ENCODE data around the gene ARFGAP1.

Gene ARFGAP1

GRCh38 chr20:63329331-63330083 is 56.9 kb downstream of the ARFGAP1 start:
- Histone ChIP-seq H3K4me3 (ENCODE audit: low read depth, low read length) (no peak overlapping the region), H3K36me3 (no peaks in the 10 kb centered on the region), H3K9me3 (no peaks in the 10 kb centered on the region; the same call in 1 of the 2 replicates), H3K27me3 (peaks cover 4% of the 10 kb centered on the region; the same call in 1 of the 2 replicates), H3K4me1 (no peaks in the 10 kb centered on the region)
- DNase-seq: no peak
- TF ChIP-seq CTCF (IDR thresholded peaks at IDR 0.05; ENCODE audit: low read depth, low read length): no peak

DNA sequence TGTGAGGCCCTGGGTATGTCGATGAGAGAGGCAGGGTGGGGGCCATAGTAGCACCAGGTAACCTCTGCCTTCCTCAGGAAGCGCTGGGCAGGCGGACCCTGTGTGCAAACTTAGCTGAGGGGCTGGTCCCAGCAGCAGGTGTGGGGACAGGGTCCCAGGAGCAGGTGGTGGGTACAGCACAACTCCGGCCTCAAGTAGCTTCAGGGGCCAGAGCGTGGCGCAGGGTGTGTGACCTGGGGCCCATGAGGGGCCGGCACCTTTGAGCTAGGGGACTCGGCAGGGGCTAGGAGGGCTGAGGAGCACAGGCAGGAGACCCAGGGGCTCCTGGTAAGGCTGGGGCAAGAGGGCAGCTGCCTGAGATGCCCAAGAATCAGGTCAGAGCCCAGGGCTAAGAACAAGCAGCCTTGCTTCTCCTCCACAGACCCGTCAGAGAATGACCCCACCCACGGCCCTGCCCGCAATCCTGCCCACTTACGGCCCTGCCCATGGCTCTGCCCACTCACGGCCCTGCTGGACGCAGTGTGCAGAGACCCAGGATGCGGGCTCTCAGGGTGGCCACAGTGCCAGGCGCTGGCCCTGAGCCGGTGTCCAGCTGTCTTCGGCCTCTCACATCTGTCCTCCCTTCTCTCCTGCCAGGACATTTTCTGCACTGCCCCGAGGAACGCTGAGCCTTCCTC is 57.6 kb downstream of the ARFGAP1 start:
- no peak for DNase-seq
- Histone ChIP-seq H3K36me3 (no peaks in the 10 kb centered on the region), H3K4me1 (no peaks in the 10 kb centered on the region), H3K4me3 (ENCODE audit: low read depth, low read length) (no peak overlapping the region), H3K27me3 (no peaks in the 10 kb centered on the region), H3K9me3 (no peaks in the 10 kb centered on the region; the same call in 1 of the 2 replicates)
- TF ChIP-seq CTCF (IDR thresholded peaks at IDR 0.05; ENCODE audit: low read depth, low read length): no peak

DNA sequence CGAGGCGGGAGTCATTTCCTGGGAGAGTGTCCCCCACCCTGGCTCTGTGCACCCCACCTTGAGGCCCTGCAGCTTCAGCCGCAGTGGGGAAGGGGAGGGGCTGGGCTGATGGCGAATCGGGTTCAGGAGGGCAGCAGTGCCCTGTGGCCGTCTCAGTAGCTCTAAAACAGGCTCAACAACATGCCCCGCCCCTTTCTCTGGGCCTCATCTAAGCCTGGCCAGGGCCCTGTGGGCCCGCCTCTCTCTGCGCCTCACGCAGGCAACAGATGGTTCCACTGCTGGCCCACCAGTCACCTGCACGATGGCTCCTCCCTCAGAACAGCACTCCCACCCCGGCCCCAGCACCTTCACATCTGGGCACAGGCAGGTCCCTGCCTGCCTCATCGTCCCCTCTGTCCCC is 58.3 kb downstream of the ARFGAP1 start:
- Histone ChIP-seq H3K4me1 (no peaks in the 10 kb centered on the region), H3K4me3 (ENCODE audit: low read depth, low read length) (no peak overlapping the region), H3K36me3 (no peaks in the 10 kb centered on the region), H3K9me3 (no peaks in the 10 kb centered on the region; the same call in 1 of the 2 replicates), H3K27me3 (0 out of 2 replicates have a peak, but pooled peaks cover 1% of the 10 kb centered on the region)
- no peak for DNase-seq
- no peak for TF ChIP-seq CTCF (IDR thresholded peaks at IDR 0.05; ENCODE audit: low read depth, low read length)

DNA sequence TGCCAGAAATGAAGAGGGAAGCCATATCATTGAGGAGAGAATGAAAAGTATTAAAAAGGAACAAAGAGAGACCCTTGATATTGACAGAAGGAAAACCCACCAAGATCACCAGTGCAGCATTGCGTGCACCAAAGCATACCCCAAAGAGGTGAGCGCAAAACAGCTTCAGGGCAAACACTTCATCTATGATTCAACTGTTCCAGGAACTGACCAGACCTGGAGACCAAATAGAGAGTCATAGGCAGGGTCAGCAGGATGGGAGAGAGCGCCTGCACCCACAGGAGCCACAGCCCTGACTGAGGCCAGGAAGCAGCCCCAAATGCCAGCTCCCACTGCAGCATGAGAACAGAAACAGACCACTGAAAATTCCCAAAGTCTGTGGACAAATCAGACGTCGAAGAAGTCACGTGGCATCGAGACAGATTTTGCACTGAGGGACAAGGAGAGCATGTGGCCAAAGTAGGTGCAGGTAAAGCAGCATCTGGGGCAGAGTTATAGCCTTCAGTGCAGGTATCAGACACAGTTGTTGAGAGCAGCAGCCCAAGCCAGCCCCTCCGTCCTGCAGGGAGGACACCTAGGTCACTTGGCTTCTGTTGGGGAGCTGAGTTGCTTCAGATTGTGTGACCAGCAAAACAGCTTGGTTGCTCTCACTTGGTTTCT is 59.3 kb downstream of the ARFGAP1 start:
- no peak overlapping the region for H3K4me3 ChIP-seq (ENCODE audit: low read depth, low read length)
- H3K9me3 ChIP-seq: no peaks in the 10 kb centered on the region; the same call in 1 of the 2 replicates
- no peak for DNase-seq
- peaks cover 10% of the 10 kb centered on the region for H3K27me3 ChIP-seq
- H3K4me1 ChIP-seq: no peaks in the 10 kb centered on the region
- H3K36me3 ChIP-seq: no peaks in the 10 kb centered on the region
- TF ChIP-seq CTCF (IDR thresholded peaks at IDR 0.05; ENCODE audit: low read depth, low read length): no peak

DNA sequence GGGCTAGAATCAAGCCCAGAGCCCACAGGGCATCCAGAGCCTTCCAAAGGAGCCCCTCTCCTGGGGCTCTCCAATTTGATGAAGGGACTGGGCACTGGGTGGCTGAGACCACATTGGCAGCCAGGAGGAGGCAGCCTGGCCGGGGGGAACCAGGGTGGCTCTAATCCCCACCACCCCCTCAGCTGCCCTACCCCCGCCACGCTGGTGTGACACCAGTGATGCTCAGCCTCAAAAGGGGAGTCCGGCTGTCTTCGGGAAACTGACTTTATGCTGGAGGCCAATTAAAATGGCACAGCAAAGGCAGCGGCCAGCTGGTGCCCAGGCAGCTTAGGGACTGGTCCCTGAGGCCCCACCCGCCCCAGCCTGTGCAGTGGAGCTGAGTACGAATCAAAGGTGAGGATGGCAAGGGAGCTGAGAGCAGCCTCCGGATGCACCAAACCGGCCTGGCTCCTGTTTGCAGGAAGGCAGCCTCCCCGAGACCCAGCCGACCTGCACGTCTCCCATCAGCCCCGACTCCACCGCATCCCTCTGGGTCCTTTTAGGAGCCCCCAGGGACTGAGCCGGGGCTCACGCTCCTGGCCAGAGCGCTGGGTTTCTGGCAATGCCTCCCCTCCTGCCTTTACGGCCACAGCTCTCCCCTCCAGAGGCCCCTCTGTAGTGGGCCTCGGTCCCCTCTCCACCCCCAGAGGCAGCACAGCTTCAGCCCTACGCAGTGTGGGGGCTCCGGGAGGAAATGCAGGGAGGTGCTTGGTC is 60.1 kb downstream of the ARFGAP1 start:
- H3K27me3 ChIP-seq: peaks cover 18% of the 10 kb centered on the region
- H3K9me3 ChIP-seq: no peaks in the 10 kb centered on the region; the same call in 1 of the 2 replicates
- no peaks in the 10 kb centered on the region for H3K4me1 ChIP-seq
- no peaks in the 10 kb centered on the region for H3K36me3 ChIP-seq
- no peak for DNase-seq
- TF ChIP-seq CTCF (IDR thresholded peaks at IDR 0.05; ENCODE audit: low read depth, low read length): no peak
- H3K4me3 ChIP-seq (ENCODE audit: low read depth, low read length): no peak overlapping the region

Measured in BE2C (cell line).